Gastrocnemius medialis (tissue), 4 donors: Measurements from ENCODE around the gene C3orf52.

Experiments
- POLR2A ChIP-seq, 2 donors: fragments of 450-650 bp; IDR thresholded peaks; one replicate each; pipeline ENCODE4 v1.6.1; 2017; ENCODE audit warnings: antibody characterized with exemption in 2 of 2, mild to moderate bottlenecking in 2 of 2, moderate library complexity in 2 of 2
- TF ChIP-seq, protein P1 (sequence below), 5 experiments: fragments of 450-650 bp in 3 of 5; fragments of 200-600 bp in 2 of 5; sonication (generic) in 2 of 5; IDR thresholded peaks in 4 of 5; conservative IDR thresholded peaks in 1 of 5; 1 replicate in 4 of 5; 2 replicates in 1 of 5; pipeline ENCODE4 v1.5.1; 2016 to 2019; ENCODE audit warnings: antibody characterized with exemption in 5 of 5, mild to moderate bottlenecking in 3 of 5, moderate library complexity in 3 of 5

DNA sequence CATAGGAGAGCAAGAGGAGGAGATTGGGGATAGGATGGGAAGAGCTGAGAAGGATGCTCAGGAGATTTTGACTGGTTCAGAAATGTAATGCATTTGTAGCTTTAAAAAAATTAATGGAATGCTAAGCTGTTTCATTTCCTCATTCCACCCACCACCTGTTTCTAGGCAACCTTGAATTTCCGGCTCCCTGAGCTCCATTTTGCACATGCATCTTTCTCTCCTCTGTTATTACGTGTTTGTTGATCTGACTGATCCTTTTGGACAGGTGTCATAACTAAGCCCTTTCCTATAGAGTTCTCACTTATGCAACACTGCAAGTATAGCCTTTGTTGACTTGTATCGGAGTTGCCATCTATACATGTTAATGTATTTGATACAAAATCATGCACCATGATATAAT lies 47.3 kb upstream of the C3orf52 start:
- no peak for TF ChIP-seq POLR2A (IDR thresholded peaks at IDR 0.05)
- TF ChIP-seq, protein P1, sequence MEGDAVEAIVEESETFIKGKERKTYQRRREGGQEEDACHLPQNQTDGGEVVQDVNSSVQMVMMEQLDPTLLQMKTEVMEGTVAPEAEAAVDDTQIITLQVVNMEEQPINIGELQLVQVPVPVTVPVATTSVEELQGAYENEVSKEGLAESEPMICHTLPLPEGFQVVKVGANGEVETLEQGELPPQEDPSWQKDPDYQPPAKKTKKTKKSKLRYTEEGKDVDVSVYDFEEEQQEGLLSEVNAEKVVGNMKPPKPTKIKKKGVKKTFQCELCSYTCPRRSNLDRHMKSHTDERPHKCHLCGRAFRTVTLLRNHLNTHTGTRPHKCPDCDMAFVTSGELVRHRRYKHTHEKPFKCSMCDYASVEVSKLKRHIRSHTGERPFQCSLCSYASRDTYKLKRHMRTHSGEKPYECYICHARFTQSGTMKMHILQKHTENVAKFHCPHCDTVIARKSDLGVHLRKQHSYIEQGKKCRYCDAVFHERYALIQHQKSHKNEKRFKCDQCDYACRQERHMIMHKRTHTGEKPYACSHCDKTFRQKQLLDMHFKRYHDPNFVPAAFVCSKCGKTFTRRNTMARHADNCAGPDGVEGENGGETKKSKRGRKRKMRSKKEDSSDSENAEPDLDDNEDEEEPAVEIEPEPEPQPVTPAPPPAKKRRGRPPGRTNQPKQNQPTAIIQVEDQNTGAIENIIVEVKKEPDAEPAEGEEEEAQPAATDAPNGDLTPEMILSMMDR (IDR thresholded peaks at IDR 0.05 in 4 of 5, conservative IDR thresholded peaks at IDR 0.05 in 1 of 5) = no peak
